Peyer's patch (tissue), 4 donors: ENCODE data around the gene RBM4. TPM values are rescaled to one million over a fixed set of nuclear protein-coding genes. Genes with fewer than 3 reads are reported as not detected.

ENCODE experiments used
- DNase-seq, 3 donors: peaks; one replicate each; pipeline ENCODE4 v3.0.0-alpha.2; 2017 to 2019
- H3K27ac ChIP-seq, 4 donors: fragments of 200-600 bp; sonication (generic); one replicate each; pipeline ENCODE4 v1.5.1; 2016 to 2019
- H3K27me3 ChIP-seq, 2 donors: fragments of 200-600 bp; sonication (generic); one replicate each; pipeline ENCODE4 v1.5.1; 2019
- H3K36me3 ChIP-seq, 3 donors: fragments of 200-600 bp; sonication (generic); one replicate each; pipeline ENCODE4 v1.5.1; 2016 to 2019
- H3K4me1 ChIP-seq, 4 donors: fragments of 200-600 bp; sonication (generic); one replicate each; pipeline ENCODE4 v1.5.1; 2016 to 2019
- H3K4me3 ChIP-seq, 4 donors: fragments of 200-600 bp; sonication (generic); 1 replicate in 3 of 4; 2 replicates in 1 of 4; pipeline ENCODE4 v1.5.1; 2016 to 2019; ENCODE audit warnings: mild to moderate bottlenecking in 1 of 4
- H3K9me3 ChIP-seq, 4 donors: fragments of 200-600 bp; sonication (generic); one replicate each; pipeline ENCODE4 v1.5.1; 2016 to 2019; ENCODE audit warnings: mild to moderate bottlenecking in 1 of 4
- CTCF ChIP-seq, 6 experiments: fragments of 450-650 bp in 4 of 6; fragments of 200-600 bp in 2 of 6; sonication (generic) in 1 of 6; IDR thresholded peaks; one replicate each; pipeline ENCODE4 v1.5.1; 2017 to 2019; ENCODE audit warnings: antibody characterized with exemption in 6 of 6, mild to moderate bottlenecking in 3 of 6, moderate library complexity in 1 of 6
- POLR2A ChIP-seq, 2 donors: fragments of 450-650 bp; IDR thresholded peaks; one replicate each; pipeline ENCODE4 v1.5.1; 2017; ENCODE audit warnings: antibody characterized with exemption in 2 of 2, mild to moderate bottlenecking in 2 of 2, moderate library complexity in 2 of 2
- total RNA-seq, 4 donors: library from RNA; depleted of rRNA; stranded (reverse); fragments of >200 nt; gene quantifications; one replicate each; pipeline ENCODE4 v1.1.0, GENCODE V29; 2016

RBM4 gene
- total RNA-seq, 4 donors from 2014 or later = 64.6 to 90.8 (median 75.3) TPM

DNA sequence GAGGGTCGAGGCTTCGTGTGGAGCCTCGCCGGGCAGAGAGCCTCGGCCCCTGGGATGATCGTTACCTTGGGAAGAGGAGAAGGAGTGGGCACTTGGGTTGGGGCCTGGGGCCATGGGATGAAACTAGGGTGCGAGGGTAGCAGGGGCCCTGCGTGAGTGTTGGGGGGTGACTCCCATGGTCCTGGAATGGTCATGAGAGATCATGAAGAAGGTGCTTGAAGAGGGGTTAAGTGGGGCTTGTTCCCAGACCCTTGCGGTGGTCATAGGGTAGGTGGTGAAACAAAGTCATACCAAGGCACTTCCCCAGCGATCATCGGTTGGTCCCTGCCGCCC, 45.2 kb upstream of the RBM4 start:
- H3K4me3 ChIP-seq = peak overlapping the region; percentile 49 to 71 (median 57)
- no peaks in the 10 kb centered on the region for H3K36me3 ChIP-seq
- TF ChIP-seq POLR2A (IDR thresholded peaks at IDR 0.05) (no peak), CTCF (IDR thresholded peaks at IDR 0.05) (no peak)
- peaks cover 3 to 38% (median 19%) of the 10 kb centered on the region in 4 donors for H3K4me1 ChIP-seq
- H3K27me3 ChIP-seq = no peaks in the 10 kb centered on the region
- no peak for DNase-seq
- peak overlapping the region; percentile 68 to 87 (median 82) for H3K27ac ChIP-seq
- H3K9me3 ChIP-seq = no peaks in the 10 kb centered on the region

DNA sequence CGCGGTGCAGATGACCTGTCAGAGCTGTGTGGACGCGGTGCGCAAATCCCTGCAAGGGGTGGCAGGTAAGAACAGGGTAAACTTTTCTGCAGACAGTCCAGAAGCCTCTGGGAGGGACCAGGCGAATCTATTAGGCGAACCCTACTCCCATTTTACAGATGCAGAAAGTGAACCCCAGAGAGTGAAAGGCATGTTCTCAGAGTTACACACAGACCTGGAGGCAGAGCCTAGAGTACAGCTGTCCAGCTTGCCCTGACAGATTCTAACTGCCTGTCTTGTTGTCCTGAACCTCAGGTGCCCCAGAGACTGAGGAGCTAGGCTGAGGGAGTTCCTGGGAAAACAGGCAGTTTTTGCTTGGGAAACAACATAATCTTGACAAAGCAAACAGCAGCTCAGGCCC, 44.9 kb upstream of the RBM4 start:
- Histone ChIP-seq H3K4me1 (peaks cover 3 to 38% (median 19%) of the 10 kb centered on the region in 4 donors), H3K27ac (peak overlapping the region; percentile 68 to 87 (median 82)), H3K27me3 (no peaks in the 10 kb centered on the region), H3K36me3 (no peaks in the 10 kb centered on the region), H3K4me3 (peak overlapping the region; percentile 49 to 71 (median 57)), H3K9me3 (no peaks in the 10 kb centered on the region)
- TF ChIP-seq CTCF (IDR thresholded peaks at IDR 0.05) = no peak
- TF ChIP-seq POLR2A (IDR thresholded peaks at IDR 0.05) = no peak
- DNase-seq = no peak

GRCh38 chr11:66595245-66595904, 43.1 kb upstream of the RBM4 start:
- H3K4me3 ChIP-seq = peak overlapping the region in 1 of 4 donors; percentile 4
- peak in 2 of 3 donors; percentile 36 to 54 for DNase-seq
- H3K9me3 ChIP-seq = no peaks in the 10 kb centered on the region
- peak overlapping the region; percentile 13 to 67 (median 56) for H3K27ac ChIP-seq
- peaks cover 3 to 38% (median 19%) of the 10 kb centered on the region in 4 donors for H3K4me1 ChIP-seq
- TF ChIP-seq POLR2A (IDR thresholded peaks at IDR 0.05) (no peak), CTCF (IDR thresholded peaks at IDR 0.05) (no peak)
- peaks cover 0 to 16% (median 0%) of the 10 kb centered on the region in 3 donors for H3K36me3 ChIP-seq
- H3K27me3 ChIP-seq = no peaks in the 10 kb centered on the region

DNA sequence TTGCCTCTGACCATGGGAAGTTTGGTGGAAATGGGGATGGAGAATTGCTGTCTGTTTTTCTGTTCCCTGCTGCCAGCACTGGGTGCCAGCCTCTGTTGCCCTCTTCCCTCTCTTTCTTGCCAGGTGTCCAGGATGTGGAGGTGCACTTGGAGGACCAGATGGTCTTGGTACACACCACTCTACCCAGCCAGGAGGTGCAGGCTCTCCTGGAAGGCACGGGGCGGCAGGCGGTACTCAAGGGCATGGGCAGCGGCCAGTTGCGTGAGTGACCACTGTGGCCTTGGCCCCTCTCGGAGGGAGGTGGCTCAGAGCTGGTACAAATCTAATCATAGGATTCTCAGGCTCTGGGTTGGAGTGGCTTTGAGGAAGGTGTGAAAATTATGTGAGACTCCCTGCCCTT, 39.5 kb upstream of the RBM4 start:
- Histone ChIP-seq H3K4me1 (peaks cover 0 to 21% (median 14%) of the 10 kb centered on the region in 4 donors), H3K9me3 (no peaks in the 10 kb centered on the region), H3K27me3 (no peaks in the 10 kb centered on the region), H3K4me3 (no peak overlapping the region), H3K36me3 (peaks cover 0 to 26% (median 0%) of the 10 kb centered on the region in 3 donors), H3K27ac (no peak overlapping the region)
- TF ChIP-seq CTCF (IDR thresholded peaks at IDR 0.05) (no peak), POLR2A (IDR thresholded peaks at IDR 0.05) (no peak)
- DNase-seq = no peak

DNA sequence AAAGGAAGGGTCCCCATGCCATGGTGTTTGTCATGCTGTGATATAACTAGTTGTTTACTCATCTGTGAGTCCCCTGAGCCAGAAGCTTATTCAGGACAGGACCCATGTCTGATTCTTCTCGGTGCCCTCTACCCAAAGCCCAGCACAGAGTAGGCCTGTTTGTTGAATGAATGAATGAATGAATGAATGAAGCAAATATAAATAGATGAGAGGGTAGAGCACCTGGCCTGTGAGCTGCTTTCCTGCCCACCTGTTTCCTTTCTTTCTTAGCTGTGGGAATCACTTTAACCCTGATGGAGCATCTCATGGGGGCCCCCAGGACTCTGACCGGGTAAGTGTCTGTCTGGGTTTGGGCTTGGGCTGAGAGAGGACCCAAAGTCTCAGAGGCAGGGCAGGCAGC, 38.3 kb upstream of the RBM4 start:
- TF ChIP-seq POLR2A (IDR thresholded peaks at IDR 0.05) (no peak), CTCF (IDR thresholded peaks at IDR 0.05) (no peak)
- Histone ChIP-seq H3K4me3 (no peak overlapping the region), H3K27ac (no peak overlapping the region), H3K27me3 (no peaks in the 10 kb centered on the region), H3K9me3 (no peaks in the 10 kb centered on the region), H3K4me1 (peaks cover 0 to 9% (median 7%) of the 10 kb centered on the region in 4 donors), H3K36me3 (peaks cover 0 to 32% (median 0%) of the 10 kb centered on the region in 3 donors)
- DNase-seq = no peak
